Measurements from ENCODE around the gene CMTM8. TPM values are rescaled to one million over a fixed set of nuclear protein-coding genes. Genes with fewer than 3 reads are reported as not detected.

The CMTM8 gene
- total and polyA plus RNA-seq, 2 of the 8 experiments (the other 6 are each of a cell fraction or from before 2014, with no cell fraction given): 10.5 to 22.4 TPM

- H4K20me1 ChIP-seq (replicated peaks in 1 of 2; ENCODE audit: control insufficient read depth in 1 of 2, insufficient read depth in 2 of 2, low read length in 2 of 2): no peaks in the 10 kb centered on the region
- no peak overlapping the region for H3K56ac ChIP-seq (replicated peaks; ENCODE audit: insufficient read length, low read depth, low read length)
- no peak for DNase-seq (ENCODE audit: low read depth in 1 of 2, low spot score in 2 of 2)
- H3K9ac ChIP-seq (replicated peaks in 1 of 4; ENCODE audit: extremely low read depth in 1 of 4, low read depth in 3 of 4, low read length in 3 of 4): no peak overlapping the region
- H3K4me1 ChIP-seq (replicated peaks in 1 of 4; ENCODE audit: control insufficient read depth in 3 of 4, insufficient read depth in 4 of 4, low read length in 3 of 4): peaks cover 3 to 14% (median 11%) of the 10 kb centered on the region in 4 experiments; a peak in 5 of 7 replicates
- no peak overlapping the region for H2AFZ ChIP-seq (ENCODE audit: low read length)
- CTCF ChIA-PET (ENCODE audit: partially characterized antibody): interaction anchor here (0.8 to 1.4 kb wide), 3 partner anchors 14 to 44 kb away, joined by 3 to 4 read pairs (median 3); no protein-coding TSS in a partner anchor
- no peak overlapping the region for H3K18ac ChIP-seq (ENCODE audit: extremely low read depth, low read length)
- no peaks in the 10 kb centered on the region for H3K36me3 ChIP-seq (ENCODE audit: control insufficient read depth in 2 of 4, insufficient read depth in 4 of 4, low read length in 3 of 4)
- H2BK120ac ChIP-seq (replicated peaks; ENCODE audit: low read depth, low read length): no peak overlapping the region
- no peak overlapping the region for H4K91ac ChIP-seq (replicated peaks; ENCODE audit: insufficient read length, low read length)
- no peaks in the 10 kb centered on the region; the same call in 1 of the 2 replicates for H3K79me1 ChIP-seq (ENCODE audit: low read depth, low read length)
- no peaks in the 10 kb centered on the region for H3K27me3 ChIP-seq (replicated peaks in 1 of 4; ENCODE audit: control insufficient read depth in 3 of 4, extremely low read depth in 1 of 4, insufficient read depth in 3 of 4, low read length in 3 of 4)
- no peak overlapping the region for H3K4me3 ChIP-seq (ENCODE audit: extremely low read depth in 1 of 4, insufficient read depth in 2 of 4, low read depth in 3 of 4, low read length in 4 of 4)
- H3K23me2 ChIP-seq (ENCODE audit: low read depth, low read length): no peaks in the 10 kb centered on the region; the same call in 1 of the 2 replicates
- POLR2A ChIA-PET (ENCODE audit: partially characterized antibody): no interaction called here
- H3K4me2 ChIP-seq (ENCODE audit: insufficient read depth in 1 of 2, low read depth in 2 of 2, low read length in 2 of 2): no peak overlapping the region
- no peak overlapping the region for H4K8ac ChIP-seq (ENCODE audit: extremely low read depth, insufficient read depth, low read length)
- H2BK12ac ChIP-seq (ENCODE audit: low read depth, low read length): no peak overlapping the region
- no peak overlapping the region for H3K4ac ChIP-seq (replicated peaks; ENCODE audit: insufficient read length, low read depth, low read length)
- no peak overlapping the region for H2AK5ac ChIP-seq (ENCODE audit: low read depth, low read length)
- no peak for FAIRE-seq
- no peak overlapping the region for H2BK20ac ChIP-seq (ENCODE audit: low read length)
- H3K9me3 ChIP-seq (ENCODE audit: insufficient read depth in 2 of 2, low read depth in 1 of 2, low read length in 1 of 2): no peaks in the 10 kb centered on the region
- H2BK5ac ChIP-seq (ENCODE audit: low read depth, low read length): no peak overlapping the region
- no peak overlapping the region for H3K27ac ChIP-seq (ENCODE audit: low read depth, low read length)
- no peak overlapping the region for H3K14ac ChIP-seq (ENCODE audit: insufficient read length)
- no peak overlapping the region for H2BK15ac ChIP-seq (ENCODE audit: low read length)
- no peaks in the 10 kb centered on the region for H3K79me2 ChIP-seq (ENCODE audit: control insufficient read depth in 1 of 2, insufficient read depth in 2 of 2, low read length in 2 of 2)
- no peak overlapping the region for H4K5ac ChIP-seq (ENCODE audit: insufficient read length, low read depth, low read length)
- H3K23ac ChIP-seq (ENCODE audit: insufficient read length): no peak overlapping the region
- TF ChIP-seq POU5F1 (IDR thresholded peaks at IDR 0.05; ENCODE audit: low read depth, low read length) (no peak), CBX5 (IDR thresholded peaks at IDR 0.05; ENCODE audit: low read depth, low read length) (no peak), CREB1 (IDR thresholded peaks at IDR 0.05) (no peak), SIN3A (conservative IDR thresholded peaks at IDR 0.05 in 1 of 2, IDR thresholded peaks at IDR 0.05 in 1 of 2; ENCODE audit: low read depth in 1 of 2, low read length in 2 of 2) (no peak)
Measured at GRCh38 chr3:32352563-32352962, 114.1 kb downstream of the CMTM8 start.
